ENCODE results near the gene SPG7.

The SPG7 gene

GRCh38 chr16:89546781-89547180 is 38.6 kb downstream of the SPG7 start:
- H3K4me3 ChIP-seq (replicated peaks; ENCODE audit: low read depth, low read length): no peak overlapping the region
- peaks cover 18% of the 10 kb centered on the region for H3K36me3 ChIP-seq (ENCODE audit: control insufficient read depth, insufficient read depth, low read length)
- H3K27me3 ChIP-seq (replicated peaks; ENCODE audit: control insufficient read depth, insufficient read depth, low read length): no peaks in the 10 kb centered on the region
- TF ChIP-seq, protein P1, sequence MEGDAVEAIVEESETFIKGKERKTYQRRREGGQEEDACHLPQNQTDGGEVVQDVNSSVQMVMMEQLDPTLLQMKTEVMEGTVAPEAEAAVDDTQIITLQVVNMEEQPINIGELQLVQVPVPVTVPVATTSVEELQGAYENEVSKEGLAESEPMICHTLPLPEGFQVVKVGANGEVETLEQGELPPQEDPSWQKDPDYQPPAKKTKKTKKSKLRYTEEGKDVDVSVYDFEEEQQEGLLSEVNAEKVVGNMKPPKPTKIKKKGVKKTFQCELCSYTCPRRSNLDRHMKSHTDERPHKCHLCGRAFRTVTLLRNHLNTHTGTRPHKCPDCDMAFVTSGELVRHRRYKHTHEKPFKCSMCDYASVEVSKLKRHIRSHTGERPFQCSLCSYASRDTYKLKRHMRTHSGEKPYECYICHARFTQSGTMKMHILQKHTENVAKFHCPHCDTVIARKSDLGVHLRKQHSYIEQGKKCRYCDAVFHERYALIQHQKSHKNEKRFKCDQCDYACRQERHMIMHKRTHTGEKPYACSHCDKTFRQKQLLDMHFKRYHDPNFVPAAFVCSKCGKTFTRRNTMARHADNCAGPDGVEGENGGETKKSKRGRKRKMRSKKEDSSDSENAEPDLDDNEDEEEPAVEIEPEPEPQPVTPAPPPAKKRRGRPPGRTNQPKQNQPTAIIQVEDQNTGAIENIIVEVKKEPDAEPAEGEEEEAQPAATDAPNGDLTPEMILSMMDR (IDR thresholded peaks at IDR 0.05; ENCODE audit: insufficient read depth, low read length, poor library complexity, severe bottlenecking): no peak
- DNase-seq (ENCODE audit: extremely low read depth, insufficient read length): no peak

GRCh38 chr16:89547291-89547690 is 39.1 kb downstream of the SPG7 start:
- DNase-seq (ENCODE audit: extremely low read depth, insufficient read length): no peak
- Histone ChIP-seq H3K36me3 (ENCODE audit: control insufficient read depth, insufficient read depth, low read length) (peaks cover 22% of the 10 kb centered on the region), H3K27me3 (replicated peaks; ENCODE audit: control insufficient read depth, insufficient read depth, low read length) (no peaks in the 10 kb centered on the region)

DNA sequence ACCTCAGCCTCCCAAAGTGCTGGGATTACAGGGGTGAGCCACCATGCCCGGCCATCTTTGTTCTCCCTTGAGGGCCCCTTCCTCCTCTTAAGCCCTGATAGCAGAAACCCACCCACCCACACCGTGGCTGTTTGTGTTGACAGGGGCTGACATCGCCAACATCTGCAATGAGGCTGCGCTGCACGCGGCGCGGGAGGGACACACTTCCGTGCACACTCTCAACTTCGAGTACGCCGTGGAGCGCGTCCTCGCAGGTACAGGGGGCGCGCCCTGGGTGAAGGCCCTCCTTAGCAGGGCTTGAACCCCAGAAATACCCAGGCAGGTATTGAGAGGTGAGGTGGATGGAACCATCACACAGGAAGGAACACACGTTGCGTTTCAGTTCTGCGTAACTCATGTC is 39.7 kb downstream of the SPG7 start:
- peaks cover 27% of the 10 kb centered on the region for H3K36me3 ChIP-seq (ENCODE audit: control insufficient read depth, insufficient read depth, low read length)
- TF ChIP-seq, protein P1 (IDR thresholded peaks at IDR 0.05; ENCODE audit: insufficient read depth, low read length, poor library complexity, severe bottlenecking): no peak
- DNase-seq (ENCODE audit: extremely low read depth, insufficient read length): no peak
- H3K4me3 ChIP-seq (replicated peaks; ENCODE audit: low read depth, low read length): no peak overlapping the region
- H3K27me3 ChIP-seq (replicated peaks; ENCODE audit: control insufficient read depth, insufficient read depth, low read length): no peaks in the 10 kb centered on the region

More at GRCh38 chr16:89547291-89547690, 39.1 kb downstream of the SPG7 start:
- TF ChIP-seq, protein P1 (IDR thresholded peaks at IDR 0.05; ENCODE audit: insufficient read depth, low read length, poor library complexity, severe bottlenecking): no peak
- H3K4me3 ChIP-seq (replicated peaks; ENCODE audit: low read depth, low read length): no peak overlapping the region

- Histone ChIP-seq H3K4me3 (replicated peaks; ENCODE audit: low read depth, low read length) (no peak overlapping the region), H3K27me3 (replicated peaks; ENCODE audit: control insufficient read depth, insufficient read depth, low read length) (no peaks in the 10 kb centered on the region), H3K36me3 (ENCODE audit: control insufficient read depth, insufficient read depth, low read length) (peaks cover 27% of the 10 kb centered on the region)
- DNase-seq (ENCODE audit: extremely low read depth, insufficient read length): no peak
- TF ChIP-seq, protein P1 (IDR thresholded peaks at IDR 0.05; ENCODE audit: insufficient read depth, low read length, poor library complexity, severe bottlenecking): no peak
These were observed 40.3 kb downstream of the SPG7 start for GRCh38 chr16:89548344-89549006.

- no peak for DNase-seq (ENCODE audit: extremely low read depth, insufficient read length)
- H3K36me3 ChIP-seq (ENCODE audit: control insufficient read depth, insufficient read depth, low read length): peaks cover 30% of the 10 kb centered on the region
- H3K4me3 ChIP-seq (replicated peaks; ENCODE audit: low read depth, low read length): no peak overlapping the region
- H3K27me3 ChIP-seq (replicated peaks; ENCODE audit: control insufficient read depth, insufficient read depth, low read length): no peaks in the 10 kb centered on the region
- TF ChIP-seq, protein P1 (IDR thresholded peaks at IDR 0.05; ENCODE audit: insufficient read depth, low read length, poor library complexity, severe bottlenecking): no peak
These were observed 41.0 kb downstream of the SPG7 start for GRCh38 chr16:89549007-89549700.
